HG03565 (cell line): ENCODE results near the gene FBXO44.
"Not testable (repeated sequence)": the region's sequence is repeated elsewhere in the genome, so short reads cannot be mapped to it uniquely, and the experiment has no call there.

Experiments used
- ATAC-seq: cut with Tn5 transposase; IDR thresholded peaks from one replicate; pipeline ENCODE4 v1.9.1; 2021; ENCODE audit warnings: mild to moderate bottlenecking, moderate library complexity; ENCODE audit not compliant: unreplicated experiment

Gene FBXO44, protein sequence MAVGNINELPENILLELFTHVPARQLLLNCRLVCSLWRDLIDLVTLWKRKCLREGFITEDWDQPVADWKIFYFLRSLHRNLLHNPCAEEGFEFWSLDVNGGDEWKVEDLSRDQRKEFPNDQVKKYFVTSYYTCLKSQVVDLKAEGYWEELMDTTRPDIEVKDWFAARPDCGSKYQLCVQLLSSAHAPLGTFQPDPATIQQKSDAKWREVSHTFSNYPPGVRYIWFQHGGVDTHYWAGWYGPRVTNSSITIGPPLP

DNA sequence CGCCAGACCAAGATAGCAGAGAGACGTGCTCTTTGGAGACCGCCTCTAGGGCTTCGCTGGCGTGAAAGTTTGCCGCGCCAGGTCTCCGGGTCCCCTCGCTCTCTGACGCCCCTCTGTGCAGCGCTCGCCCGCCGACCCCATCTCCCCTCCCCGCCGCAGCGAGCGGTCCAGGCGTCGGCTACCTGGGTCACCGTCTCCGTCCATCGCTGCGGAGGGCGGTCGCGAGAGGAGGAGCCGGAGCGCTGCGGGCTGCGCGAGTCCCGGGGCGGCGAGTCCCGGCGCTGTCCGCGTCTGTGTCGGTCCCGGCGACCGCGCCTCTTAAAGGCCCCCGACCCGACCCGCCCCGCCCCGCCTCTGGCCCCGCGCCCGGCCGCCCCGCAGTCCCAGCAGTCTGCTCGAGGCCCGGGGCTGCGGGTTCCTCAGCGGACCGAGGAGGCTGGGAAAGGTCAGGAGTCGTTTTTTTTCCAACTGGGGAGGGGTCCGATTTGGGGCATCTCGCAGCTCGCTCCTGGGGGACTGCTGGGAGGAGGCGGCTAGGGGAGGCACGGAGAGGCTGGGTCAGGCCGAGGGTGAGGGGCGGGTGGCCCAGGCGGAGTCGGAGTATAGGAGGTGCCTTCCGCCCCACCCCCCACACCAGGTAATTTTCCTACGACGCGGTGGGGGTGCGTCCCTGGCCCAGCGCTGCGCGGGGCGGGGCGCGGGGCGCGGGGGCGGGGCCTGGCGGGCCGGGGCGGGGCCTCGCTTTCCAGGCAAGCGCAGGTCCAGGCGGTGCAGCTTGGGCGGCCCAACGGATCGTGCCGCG lies at the start of gene FBXO44, which contains the start of gene FBXO2:
TSS of gene FBXO44 (plus strand) at position 741 of the 802 bp plus-strand sequence. CDS start 959 bp downstream, outside the sequence.
TSS of gene FBXO2 (minus strand) at position 293 of the 802 bp plus-strand sequence. CDS start at position 204, 89 bp downstream.
- ATAC-seq = no peak

DNA sequence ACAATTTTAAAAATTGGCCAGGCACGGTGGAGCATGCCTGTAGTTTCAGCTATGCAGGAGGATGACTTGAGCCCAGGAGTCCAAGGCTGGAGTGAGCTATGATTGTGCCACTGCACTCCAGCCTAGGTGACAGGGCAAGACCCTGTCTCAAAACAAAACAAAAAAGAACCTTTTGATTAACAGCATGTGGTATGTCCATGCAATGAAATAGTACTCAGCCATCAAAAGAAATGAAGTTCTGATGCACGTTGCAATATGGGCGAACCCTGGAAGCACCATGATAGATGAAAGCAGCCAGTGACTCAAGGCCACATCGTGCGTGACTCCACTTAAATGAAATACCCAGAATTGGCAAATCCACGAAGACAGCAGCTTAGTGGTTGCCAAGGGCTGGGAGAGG lies 47.9 kb upstream of the FBXO44 start:
- ATAC-seq = no peak

GRCh38 chr1:11608596-11609130 lies 46.0 kb upstream of the FBXO44 start:
- ATAC-seq = not testable (repeated sequence)

DNA sequence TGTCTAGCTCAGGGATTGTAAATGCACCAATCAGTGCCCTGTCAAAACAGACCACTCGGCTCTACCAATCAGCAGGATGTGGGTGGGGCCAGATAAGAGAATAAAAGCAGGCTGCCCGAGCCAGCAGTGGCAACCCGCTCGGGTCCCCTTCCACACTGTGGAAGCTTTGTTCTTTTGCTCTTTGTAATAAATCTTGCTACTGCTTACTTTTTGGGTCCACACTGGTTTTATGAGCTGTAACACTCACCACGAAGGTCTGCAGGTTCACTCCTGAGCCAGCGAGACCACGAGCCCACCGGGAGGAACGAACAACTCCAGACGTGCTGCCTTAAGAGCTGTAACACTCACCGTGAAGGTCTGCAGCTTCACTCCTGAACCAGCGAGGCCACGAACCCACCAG lies 45.3 kb upstream of the FBXO44 start:
- not testable (repeated sequence) for ATAC-seq

DNA sequence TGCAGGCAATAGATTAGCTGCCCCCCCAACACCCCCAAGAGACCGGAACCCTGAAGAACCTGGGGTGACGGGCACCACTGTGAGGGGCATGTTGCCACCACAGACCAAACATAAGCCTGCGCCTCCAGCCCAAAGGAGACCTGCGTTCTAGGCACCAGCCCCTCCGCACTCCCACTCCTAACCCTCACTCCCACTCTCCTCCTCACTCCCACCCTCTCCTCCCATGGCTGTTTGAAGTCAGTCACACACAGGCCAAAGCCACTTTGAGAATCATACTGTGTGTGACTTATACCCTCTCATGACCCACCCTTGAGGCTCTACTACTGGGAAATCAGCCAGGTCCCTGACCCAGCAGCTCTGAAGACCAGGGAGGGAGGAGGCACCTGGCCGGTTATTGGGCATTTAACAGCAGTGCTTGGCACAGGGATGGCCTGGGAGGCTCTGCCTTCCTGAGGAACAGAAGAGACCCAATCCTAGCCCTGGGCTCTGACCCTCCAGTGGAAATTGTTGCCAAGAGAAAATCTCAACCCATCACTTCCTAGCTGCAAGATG lies 44.0 kb upstream of the FBXO44 start:
- no peak for ATAC-seq

GRCh38 chr1:11611638-11612327 lies 42.9 kb upstream of the FBXO44 start:
- no peak for ATAC-seq

GRCh38 chr1:11613347-11613746 lies 41.3 kb upstream of the FBXO44 start:
- no peak for ATAC-seq

DNA sequence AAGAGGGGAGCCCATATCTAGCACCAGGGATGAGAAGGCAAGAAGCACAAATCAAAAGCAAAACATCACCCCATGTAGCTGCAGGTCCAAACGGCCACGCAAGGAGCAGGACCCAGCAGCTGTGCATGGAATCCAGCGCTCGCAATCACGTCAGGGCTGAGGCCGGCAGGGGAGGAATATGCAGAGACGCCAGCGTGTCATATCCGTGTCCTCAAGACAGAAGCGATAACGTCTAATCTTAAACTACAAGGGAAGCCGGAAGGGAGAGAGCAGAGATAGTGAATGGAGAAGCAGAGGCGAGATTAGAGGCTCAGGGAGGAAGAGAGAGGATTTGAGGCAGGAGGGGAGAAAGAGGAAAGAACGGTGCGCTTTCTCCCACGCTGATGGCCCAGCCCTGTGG lies 39.6 kb upstream of the FBXO44 start:
- no peak for ATAC-seq

DNA sequence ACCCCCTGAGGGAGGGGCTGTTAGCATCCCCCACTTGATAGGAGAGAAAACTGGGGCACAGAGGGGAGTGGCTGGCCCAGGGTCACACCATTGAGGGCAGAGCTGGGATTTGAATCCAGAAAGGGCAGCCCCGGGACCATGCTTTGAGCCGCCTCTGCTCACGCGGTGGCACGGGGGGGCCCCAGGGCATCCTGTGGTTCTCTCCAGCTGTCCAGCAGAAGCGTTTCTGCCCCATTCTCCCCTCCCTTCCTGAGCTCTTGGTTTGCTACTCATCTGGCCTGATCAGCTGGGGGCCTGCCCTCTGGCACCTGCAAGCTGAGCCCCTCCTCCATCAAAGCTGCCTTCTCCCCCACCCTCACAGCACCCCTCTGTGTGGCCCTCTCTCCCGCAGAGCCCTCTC lies 37.9 kb upstream of the FBXO44 start:
- ATAC-seq = no peak

GRCh38 chr1:11617314-11617713 lies 37.4 kb upstream of the FBXO44 start:
- no peak for ATAC-seq

- ATAC-seq = no peak
Measured at GRCh38 chr1:11617741-11618140, 36.9 kb upstream of the FBXO44 start.

GRCh38 chr1:11620405-11620804 lies 34.3 kb upstream of the FBXO44 start:
- no peak for ATAC-seq

DNA sequence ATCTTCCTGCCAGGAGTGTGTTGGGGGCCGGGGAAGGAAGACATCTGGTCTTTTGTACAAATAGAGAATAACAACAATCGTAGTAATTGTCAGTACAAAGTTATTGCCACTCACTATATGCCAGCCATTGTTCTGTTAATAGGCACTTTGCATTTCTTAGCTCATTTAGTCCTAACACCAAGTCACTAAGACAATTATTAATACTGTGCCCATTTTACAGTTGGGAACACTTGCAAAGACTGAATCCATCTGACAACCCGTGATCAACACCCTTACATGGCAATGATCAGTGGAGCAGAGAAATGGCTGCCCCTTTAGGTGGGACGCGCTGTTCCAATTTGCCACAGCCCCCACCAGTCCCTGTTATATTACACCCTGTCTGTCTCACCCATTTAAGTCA lies 33.8 kb upstream of the FBXO44 start:
- no peak for ATAC-seq

GRCh38 chr1:11622398-11622797 lies 32.3 kb upstream of the FBXO44 start:
- ATAC-seq = no peak

- no peak for ATAC-seq
Measured at GRCh38 chr1:11623702-11624101, 31.0 kb upstream of the FBXO44 start.

- no peak for ATAC-seq
Measured at GRCh38 chr1:11626551-11626950, 28.1 kb upstream of the FBXO44 start.

- ATAC-seq = no peak
Measured at GRCh38 chr1:11628767-11629166, 25.9 kb upstream of the FBXO44 start.

GRCh38 chr1:11629184-11630016 lies 25.3 kb upstream of the FBXO44 start:
- no peak for ATAC-seq

DNA sequence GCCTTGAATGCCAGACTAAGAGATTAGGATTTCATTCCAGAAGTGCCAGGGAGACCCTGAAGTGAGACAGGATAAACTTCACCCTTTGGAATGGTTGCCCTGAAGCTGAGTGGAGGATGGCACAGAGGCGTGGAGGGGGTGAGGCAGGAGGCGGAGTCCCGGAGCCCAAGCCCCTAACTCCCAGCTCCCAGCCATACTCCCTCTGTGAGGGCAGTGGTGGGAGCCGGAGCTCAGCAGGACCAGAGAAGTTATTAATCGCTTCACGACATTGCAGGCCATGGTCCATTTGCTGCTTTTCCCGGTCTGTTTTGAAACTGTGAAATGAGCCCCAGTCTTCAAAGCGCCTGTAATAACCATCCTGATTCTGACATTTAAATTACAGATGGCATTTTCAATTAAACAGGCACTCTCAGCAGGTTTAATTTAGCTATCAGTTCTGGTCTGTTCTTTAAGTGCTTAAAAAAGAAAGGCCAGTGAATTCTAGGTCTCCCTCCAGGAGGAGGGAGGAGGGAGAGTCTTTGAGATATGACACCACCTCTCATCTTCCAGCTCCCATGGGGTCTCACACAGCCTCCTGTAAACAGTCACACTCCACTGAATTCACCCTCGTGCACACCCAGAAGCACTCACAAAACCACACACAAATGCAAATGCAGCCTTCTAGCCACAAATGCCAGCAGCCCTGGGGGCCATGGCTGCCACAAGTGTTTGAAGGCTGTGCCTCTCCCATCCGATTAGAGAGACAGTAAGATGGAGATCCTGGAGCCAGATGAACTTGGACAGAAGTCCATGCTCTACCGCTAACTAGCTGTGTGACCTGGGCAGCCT lies 20.1 kb upstream of the FBXO44 start:
- no peak for ATAC-seq
